ENCODE data around the gene NAB2.

The NAB2 gene

GRCh38 chr12:57131896-57132744 lies 43.2 kb downstream of the NAB2 start:
- DNase-seq (ENCODE audit: low read depth in 2 of 2), result no peak

- no peak for DNase-seq (ENCODE audit: low read depth in 2 of 2)
These were observed 44.2 kb downstream of the NAB2 start for GRCh38 chr12:57133013-57133569.

- no peak for DNase-seq (ENCODE audit: low read depth in 2 of 2)
These were observed 45.0 kb downstream of the NAB2 start for GRCh38 chr12:57133916-57134315.

- no peak for DNase-seq (ENCODE audit: low read depth in 2 of 2)
These were observed 46.0 kb downstream of the NAB2 start for GRCh38 chr12:57134949-57135348.

GRCh38 chr12:57135527-57136326 lies 46.8 kb downstream of the NAB2 start:
- DNase-seq (ENCODE audit: low read depth in 2 of 2), result no peak

- DNase-seq (ENCODE audit: low read depth in 2 of 2), result no peak
These were observed 49.8 kb downstream of the NAB2 start for GRCh38 chr12:57138526-57139272.

GRCh38 chr12:57139796-57140649 lies 51.1 kb downstream of the NAB2 start:
- DNase-seq (ENCODE audit: low read depth in 2 of 2), result no peak

- no peak for DNase-seq (ENCODE audit: low read depth in 2 of 2)
These were observed 52.3 kb downstream of the NAB2 start for GRCh38 chr12:57141249-57141648.

GRCh38 chr12:57142121-57142520 lies 53.2 kb downstream of the NAB2 start:
- no peak for DNase-seq (ENCODE audit: low read depth in 2 of 2)

- DNase-seq (ENCODE audit: low read depth in 2 of 2), result no peak
These were observed 53.8 kb downstream of the NAB2 start for GRCh38 chr12:57142727-57143126.

- DNase-seq (ENCODE audit: low read depth in 2 of 2), result no peak
These were observed 54.5 kb downstream of the NAB2 start for GRCh38 chr12:57143454-57143853.

Measured in stimulated activated CD8-positive, alpha-beta memory T cell treated with anti-CD3 and anti-CD28 coated beads, Interleukin-7, amount 100 ng/mL, for 4 hours (primary cell).